Activated CD8-positive, alpha-beta memory T cell treated with anti-CD3 and anti-CD28 coated beads for 48 hours (primary cell): ENCODE measurements around the gene NOTCH1.

Experiments used
- DNase-seq, 3 experiments: peaks; one replicate each; pipeline ENCODE4 v3.0.0-alpha.2; 2020; ENCODE audit warnings: low read depth in 2 of 3, low spot score in 2 of 3

Gene NOTCH1

DNA sequence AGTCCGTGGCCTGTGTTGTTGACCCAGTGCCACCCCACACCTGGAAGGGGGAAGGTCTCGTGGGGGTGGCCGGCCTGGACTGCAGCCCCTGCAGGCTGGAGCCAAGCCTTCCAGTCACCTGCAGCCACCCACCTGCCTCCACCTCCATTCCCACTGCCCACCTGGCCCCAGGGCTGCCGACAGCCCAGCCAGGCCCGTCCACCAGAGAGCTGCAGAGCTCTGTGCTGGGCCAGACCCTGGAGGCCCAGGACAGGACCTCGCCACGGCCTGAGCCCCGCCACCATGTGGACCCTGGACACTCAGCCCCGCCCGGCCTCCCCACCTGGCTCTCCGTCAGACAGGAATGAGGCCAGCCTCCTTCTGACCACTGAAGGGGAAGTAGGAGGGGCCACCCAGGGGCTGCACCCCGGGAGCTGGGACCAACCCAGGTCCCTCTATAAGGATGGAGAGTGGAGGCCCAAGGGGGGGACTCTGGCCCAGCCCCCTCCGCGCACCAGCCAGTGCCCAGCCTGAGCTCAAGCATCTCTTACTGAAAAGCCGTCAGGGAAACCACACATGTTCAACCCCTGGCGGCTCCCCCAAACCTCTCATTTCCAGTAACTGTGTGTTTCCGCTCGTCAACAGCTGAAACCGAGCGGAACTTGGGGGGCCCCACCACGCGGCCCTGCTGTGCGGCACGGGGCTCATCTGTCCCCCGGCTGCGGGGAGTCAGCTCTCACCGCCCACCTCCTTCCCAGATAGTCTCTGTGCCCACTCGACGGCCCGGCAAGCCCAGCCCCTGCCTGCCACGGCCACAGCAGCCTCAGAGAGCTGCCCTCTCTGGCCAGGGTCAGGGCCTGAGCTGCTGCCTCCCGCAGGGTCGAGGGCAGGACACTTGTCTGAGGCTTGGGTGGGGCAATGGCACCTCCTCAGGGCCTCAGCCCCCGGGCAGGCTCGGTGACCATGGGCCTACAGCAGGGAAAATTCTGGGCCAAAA, 12.8 kb downstream of the NOTCH1 start:
- DNase-seq, result peak in 2 of 3 experiments; percentile 56 to 57

DNA sequence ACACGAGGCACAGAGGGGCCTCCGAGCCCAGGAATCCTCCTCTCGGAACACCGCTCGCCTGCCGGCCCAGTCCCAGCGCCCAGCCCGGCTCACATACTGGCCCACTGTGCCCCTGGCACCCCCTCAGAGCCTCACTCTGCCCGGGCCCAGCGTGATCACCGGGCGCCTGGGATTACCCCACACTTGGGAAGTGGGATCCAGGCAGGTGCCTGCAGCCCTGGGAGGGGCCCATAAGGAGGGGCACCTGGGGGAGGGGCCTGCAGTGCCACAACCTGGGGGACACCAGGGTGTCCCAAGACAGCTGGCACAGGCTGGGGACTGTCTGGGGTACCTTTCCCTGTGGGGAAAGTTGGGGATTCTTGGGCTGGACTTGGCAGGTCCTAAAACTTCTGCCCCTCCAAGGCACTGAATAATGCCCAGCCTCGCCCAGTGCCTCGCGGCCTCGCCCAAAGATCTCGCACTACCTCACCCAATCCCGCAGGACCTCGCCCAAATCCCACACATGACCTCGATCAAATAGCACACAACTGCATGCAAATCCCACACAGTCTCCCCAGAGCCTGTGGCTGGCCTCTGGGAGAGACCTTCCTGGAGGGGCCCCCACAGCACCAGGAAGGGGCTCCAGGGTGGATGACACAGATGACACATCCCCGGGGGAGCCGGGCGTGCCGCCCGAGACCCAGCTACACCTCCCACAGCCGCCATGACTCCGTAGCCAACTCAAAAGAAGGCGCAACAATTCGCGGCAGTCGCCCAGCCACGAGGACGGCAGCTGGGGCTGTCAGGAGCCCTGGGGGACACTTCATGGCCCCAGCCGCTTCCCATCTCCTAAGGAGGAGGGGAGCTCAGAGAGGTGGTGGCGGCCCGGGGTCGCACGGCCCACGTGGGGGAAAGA, 13.7 kb downstream of the NOTCH1 start:
- no peak for DNase-seq

DNA sequence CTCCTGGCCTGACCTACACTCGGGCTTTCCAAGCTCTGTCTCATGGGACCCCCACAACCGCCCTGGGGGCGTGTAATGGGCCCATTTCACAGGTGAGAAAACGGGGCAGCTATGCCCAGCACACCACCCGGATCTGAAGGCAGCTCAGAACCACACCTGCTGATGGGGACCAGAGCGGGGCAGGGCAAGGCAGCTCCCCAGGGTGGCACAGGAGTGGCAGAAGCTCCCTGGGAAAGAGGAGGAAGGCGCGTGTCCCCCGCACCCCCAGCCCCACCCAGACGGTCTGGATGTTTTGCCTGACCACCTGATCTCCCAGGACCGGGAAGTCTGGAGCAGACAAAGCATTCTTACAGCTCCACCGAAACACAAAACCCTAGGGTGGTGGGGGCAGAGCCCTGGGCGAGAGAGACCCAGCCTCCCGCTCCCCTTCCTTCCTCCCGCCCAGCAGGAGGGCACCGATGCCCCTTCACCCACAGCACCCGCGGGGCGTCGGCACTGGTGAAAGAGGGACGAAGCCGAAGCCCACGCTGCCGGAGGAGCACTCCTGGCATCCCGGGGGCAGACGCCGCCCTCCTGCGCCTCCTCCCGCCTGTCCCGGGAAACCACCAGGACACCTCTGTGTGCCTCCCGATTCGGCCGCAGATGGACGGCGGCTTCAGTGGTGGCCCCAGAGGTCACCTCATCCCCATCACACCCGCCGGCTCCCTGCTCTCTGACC, 14.5 kb downstream of the NOTCH1 start:
- no peak for DNase-seq

DNA sequence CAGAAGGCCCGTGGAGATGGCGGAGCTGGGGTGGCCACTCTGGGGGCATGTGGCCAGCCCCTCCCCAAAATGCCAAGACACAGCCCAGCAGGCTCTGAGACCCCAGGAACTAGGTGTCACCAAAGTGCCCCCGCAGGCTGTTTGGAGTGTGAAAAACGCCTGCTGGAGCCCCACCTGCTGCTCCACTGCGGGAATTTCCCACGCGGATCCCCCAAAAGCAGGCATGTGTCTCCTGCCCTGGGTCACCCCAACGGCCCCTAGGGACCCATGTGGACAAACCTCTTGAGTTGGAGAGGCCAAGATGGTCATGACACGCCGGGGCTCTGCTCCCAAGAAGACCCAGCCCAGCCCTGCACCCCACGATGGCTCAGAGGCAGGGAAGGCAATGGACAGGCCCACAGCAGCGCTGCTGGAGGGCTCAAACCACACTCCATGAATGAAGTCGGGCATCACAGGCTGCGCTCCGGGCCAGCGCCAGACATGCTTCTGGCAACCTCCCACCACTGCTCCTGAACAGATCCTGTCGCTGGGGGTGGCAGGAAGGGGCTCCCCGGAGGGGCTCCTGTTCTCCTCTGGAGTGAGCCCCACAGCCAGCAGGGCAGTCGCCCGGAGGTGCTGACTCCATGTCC, 15.3 kb downstream of the NOTCH1 start:
- no peak for DNase-seq

DNA sequence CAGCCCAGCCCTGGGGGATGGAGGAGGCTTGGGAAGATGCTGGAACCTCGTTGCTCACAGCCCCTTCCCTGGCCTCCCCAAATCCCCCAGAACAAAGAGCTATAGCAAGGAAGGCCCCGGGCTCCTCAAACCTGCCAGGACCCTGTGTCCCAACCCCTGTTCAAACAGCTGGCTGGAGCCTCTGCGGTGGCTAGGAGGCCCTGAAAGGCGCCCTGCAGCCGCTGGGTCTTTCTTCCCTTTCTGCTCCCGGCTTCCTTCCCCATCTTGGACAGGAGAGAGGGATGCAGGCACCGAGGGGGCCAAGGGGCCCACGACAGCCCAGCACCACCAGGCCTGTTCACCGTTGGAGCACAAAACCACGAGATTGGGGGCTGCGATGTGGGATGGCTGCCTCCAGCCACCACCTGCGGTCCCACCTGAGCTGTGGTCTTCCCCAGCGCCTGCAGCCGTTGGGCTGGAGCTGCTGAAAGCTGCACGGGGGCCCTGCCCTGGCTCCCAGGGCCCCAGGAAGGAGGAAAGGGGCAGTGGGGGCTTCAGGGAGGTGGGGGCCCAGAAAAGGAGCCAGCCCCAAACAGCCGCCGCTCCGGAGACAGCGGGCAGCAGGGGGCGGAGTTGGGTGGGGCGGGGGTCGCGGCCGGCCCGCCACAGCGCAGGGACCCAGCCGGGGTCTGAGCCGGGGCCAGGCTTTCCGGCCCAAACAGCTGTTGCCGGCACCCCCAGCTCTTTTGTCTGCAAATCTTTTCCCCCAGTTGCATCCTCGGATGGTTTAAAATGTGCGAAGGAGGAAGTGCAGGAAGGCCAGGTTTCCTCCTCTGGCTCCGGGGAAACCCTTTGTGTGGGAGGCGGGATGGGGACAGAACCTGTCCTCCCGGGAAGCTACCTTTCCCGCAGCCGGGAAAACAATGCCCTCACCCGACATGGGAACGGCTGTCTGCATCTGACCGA, 16.1 kb downstream of the NOTCH1 start:
- no peak for DNase-seq

DNA sequence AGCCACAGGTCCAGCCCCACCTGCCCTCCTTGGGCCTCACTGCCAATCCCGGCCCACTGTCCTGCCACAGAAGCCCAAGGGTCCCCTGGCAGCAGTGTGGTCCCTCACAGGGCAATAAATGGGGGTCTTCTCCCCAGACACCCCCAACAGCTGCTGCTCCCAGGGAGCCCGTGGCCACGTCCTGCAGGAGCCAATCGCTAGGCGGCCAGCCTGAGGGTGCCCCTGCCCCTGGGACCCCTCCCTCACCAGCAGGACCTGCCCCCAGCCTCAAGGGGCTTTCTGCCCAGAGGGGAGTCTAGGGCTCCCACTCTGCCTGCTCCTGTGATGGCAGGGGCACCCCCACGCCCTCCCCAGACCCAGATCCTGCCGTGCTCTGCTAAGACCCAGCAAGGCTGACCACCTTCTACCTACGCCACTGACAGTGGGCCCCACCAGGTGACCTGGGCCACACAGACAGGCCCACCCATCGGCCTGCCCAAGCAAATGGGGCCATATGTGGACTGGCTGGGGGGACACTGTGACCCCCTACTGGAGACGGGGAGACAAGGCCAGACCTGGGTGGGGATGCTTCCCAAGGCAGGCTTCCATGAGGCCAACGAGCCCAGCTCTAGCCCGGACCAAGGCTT, 17.0 kb downstream of the NOTCH1 start:
- DNase-seq, result no peak

DNA sequence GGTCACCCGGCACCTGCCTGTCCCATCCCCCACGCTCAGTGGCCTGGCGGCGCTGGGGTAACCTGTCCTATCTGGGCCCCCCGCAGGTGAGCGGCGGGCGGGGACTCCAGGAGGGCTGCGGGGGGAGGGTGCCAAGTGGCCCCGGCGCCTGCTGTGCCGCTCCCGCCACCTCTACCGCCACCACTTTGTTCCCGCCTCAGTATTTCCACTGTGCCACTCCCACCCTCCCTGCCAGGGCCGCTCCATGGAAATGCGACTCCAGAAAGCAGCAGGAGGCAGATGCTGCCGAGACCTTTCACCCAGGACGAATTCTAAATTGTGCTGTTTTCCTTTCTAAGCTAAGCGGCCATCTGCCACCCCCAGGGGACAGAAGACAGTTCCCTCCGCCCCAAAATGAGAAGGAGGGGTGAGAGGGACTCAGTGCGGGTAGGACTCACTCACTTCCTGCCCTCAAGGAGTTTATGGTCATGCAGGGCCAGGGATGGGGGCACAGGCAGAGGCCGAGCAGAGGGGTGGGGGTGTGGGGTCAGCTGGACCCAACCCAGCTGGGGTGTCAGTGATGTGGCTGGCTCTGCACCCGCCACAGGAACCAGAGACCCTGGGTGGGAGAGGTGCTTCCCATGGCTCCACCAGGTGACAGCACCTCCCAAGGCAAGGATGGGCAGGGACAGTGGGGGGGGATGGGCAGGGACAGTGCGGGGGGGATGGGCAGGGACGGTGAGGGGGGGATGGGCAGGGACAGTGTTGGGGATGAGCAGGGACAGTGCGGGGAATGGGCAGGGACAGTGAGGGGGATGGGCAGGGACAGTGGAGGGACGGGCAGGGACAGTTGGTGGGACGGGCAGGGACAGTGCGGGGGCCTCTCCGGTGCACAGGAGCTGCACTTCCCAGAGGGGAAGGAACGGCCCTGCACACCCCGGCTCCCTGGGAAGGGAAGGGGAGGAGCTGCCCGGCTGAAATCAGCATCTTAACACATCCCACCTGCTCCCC, 17.8 kb downstream of the NOTCH1 start:
- no peak for DNase-seq

DNA sequence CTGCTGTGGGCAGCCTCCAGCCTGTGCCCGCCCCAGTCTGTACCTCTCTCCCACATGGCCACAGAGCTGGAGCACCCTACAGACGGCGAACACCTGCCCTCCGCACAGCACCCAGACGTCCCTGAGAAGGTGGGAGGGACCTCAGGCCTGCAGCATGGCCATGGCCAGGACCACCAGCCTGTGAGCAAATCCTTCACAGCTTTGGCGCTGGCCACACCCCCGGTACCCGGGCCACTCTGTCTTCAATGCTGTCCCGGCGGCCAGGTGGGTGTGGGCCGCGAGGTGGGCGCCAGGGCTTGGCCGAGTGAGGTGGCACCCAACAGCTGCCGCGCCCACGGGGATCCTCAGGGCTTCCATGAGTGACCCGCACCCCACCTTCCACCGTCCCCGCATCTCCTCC, 18.7 kb downstream of the NOTCH1 start:
- no peak for DNase-seq

DNA sequence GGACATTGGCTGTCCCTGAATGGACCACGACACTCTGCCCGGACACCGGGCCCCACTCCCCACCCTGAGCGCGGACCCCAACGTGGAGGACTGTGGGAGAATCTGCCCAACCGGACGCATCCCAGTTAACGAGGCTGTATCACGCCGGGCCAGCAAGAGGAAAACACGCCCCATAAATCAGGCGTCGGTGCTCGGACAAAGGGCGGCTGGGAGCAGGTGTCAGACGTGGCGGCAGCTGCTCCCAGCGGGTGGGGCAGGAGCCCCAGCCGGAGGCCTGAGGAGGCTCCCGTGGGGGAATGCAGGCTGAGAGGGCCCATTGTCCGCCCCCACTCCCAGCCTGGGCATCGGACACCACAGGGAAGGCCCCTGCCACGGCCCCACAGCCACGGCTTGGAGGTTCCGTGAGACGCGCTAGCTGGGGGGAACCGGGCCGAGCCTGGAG, 19.2 kb downstream of the NOTCH1 start:
- DNase-seq, result no peak

DNA sequence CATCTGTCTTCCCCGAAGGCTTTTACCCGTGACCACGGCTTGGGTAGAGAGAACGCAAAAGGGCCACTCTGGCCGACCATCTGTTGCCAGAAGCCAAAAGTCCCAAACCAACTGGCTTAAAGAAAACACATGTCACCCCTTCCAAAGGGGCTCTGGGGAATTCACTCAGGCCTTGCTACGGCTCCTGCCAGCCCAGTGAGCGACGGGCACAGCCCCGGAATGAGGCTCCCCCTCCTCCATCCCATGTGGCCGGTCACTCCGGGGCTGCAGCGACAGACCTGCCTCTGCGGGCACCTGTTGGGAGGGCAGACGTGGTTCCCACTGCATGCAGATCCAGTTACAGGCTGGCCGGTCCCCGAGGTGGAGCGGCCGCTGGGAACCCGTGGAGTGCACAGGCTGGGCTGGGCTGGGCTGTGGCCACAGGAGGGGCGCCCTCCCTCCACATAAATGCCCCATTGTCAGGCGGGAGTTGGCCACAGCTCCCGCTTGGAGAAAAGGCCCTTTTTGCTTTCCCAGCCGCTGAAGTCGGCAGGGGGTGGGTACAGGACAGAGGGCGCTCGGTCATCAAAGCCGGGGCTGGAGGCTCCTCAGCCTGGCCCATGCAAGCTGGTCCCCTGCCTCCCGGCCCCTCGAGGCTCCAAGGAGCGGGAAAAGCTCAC, 19.9 kb downstream of the NOTCH1 start:
- no peak for DNase-seq

DNA sequence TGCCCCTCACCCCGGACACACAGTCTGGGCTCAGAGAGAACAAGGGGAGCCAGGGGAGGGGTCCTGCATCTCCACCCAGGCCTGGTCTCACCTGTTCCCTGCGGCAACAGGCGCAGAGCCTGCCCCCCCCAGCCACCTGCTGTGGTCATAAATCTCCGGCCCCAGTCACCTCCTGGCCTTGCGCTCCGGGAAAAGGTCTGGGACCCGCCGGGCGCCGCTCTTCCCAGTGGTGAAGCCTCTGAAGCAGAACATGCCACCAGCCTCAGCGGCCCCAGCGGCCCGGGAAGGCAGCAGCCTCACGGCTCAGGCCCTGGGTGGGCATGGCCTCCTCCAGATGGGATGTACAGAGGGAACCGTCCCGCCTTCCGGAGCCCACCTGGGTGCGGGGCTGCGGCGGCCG, 20.6 kb downstream of the NOTCH1 start:
- DNase-seq, result no peak

DNA sequence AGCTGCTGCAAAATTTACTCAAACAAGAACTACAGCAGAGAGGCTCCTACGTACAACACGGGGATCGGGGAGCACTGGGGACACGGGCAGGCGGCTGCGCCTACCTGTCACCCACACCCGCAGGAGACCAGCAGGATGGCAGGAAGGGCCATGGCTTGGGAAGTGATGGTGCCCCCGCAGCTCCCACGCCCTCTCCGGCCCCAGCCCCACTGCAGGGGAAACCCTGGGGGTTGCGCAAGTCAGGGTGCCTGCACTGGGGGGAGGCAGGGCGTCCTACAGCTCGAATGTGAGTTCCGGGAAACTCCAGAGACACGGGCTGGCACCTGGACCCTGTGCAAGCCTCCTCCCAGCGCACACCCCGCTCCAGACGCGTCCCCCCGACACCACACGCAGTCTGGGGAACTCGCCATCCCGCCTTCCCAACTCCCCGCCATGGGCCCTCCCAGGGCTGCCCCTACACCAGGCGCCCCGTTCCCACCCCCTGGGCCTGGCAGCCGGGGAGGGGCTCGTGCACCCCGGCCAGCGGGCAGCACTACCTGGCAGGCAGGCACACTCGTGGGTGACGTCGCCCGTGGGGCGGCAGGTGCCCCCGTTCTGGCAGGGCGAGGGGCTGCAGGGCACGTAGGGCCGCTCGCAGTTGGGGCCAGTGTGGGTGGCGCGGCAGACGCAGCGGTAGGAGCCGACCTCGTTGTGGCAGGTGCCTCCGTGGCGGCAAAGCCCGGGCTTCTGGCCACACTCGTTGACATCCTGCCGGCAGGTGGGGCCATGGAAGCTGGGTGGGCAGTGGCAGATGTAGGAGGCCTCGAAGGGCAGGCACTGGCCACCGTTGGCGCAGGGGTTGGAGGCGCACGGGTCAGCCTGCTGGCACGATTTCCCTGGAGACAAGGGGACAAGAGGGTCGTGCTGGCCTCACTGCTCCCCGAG, 23.3 kb downstream of the NOTCH1 start:
- no peak for DNase-seq

DNA sequence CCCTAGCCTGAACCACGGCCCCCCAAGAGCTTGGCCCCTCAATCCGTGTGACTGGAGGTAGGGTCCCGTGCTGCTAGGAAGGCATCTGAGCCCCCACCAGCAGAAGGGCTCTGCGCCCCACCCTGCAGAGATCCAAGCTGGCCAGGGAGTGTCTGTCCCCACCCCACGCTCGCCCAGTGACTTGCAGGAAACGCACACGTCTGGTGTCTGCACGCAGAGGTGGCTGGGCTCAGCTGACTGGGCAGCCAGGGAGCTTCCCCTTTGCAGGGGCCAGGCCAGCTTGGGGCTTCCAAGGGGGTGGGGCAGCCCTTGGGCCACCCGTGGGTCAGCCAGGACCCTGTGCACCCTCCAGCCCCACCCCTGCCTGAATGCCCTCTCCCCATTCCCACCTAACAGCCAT, 24.3 kb downstream of the NOTCH1 start:
- DNase-seq, result no peak

DNA sequence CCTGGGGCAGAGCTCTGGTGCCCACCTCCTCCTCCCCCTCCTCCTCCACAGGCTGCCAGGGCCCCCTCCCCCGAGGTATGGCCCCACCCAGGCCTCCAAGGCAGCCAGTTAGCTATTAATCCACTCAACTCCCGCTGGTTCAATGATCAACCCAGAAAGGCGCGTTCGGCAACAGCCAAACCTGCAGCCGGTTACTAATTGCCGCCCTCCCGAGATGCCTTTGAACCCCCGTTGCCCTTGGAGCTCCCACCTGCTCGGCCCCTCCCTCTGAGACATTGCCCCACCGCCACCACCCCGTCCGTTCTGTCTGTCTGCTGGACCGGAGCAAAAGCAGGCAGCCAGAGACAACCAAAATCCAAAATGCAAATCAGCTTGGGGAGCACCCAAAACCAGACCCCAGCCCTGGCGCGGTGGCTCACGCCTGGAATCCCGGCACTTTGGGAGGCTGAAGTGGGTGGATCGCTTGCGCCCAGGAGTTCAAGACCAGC, 25.8 kb downstream of the NOTCH1 start:
- DNase-seq, result no peak

DNA sequence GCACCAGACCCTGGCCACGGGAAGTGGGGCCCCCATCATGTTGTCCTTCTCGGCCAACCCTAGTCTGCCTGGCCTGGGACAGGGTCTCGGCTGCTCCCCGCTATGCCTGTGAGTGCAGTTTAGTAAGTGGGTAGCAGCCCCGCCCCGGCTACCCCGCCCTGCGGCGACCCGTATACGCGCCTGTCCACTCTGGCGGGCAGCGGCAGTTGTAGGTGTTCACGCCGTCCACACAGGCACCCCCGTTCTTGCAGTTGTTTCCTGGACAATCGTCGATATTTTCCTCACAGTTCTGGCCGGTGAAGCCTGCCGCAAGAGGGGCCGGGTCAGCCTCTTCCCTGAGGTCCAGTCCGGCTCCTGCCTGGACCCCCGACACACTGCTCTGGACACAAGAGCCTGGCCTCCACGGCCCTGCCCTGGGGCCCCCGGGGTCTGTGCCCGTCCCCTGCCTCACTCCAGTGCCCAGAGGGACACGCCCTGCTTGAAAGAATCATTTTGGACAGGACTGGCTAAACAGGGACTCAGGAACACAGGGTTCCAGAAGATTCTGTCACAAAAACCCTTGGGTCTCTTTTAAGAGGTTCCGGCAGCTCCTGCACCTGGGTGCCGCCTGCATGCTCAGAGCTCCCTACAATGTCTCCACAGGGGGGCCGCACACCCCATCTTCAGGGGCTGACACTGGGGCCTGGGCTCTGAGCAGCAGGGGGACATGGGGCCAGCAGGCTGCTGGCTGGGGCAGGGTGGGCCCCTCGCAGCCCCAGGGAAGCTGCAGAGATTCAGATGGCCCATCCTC, 26.4 kb downstream of the NOTCH1 start:
- no peak for DNase-seq
